Measurements from ENCODE around the gene TMCO5A.
"Not testable (repeated sequence)": the region's sequence is repeated elsewhere in the genome, so short reads cannot be mapped to it uniquely, and the experiment has no call there.

The TMCO5A gene

GRCh38 chr15:37951999-37952398 lies 17.6 kb downstream of the TMCO5A start:
- no peak for TF ChIP-seq CTCF (IDR thresholded peaks at IDR 0.05; ENCODE audit: borderline replicate concordance, insufficient read depth, low read depth, low read length)
- no peak overlapping the region for H3K4me3 ChIP-seq (ENCODE audit: low read depth, low read length)

DNA sequence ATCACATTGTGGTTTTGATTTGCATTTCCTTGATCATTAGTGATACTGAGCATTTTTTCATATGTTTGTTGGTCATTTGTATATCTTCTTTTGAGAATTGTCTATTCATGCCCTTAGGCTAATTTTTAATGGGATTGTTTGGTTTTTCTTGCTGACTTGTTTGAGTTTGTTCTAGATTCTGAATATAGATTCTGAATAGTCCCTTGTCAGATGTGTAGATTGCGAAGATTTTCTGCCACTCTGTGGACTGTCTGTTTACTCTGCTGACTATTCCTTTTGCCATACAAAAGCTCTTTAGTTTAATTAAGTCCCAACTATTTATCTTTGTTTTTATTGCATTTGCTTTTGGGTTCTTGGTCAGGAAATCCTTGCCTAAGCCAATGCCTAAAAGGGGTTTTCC lies 26.3 kb downstream of the TMCO5A start:
- H3K4me3 ChIP-seq (ENCODE audit: low read depth, low read length), result not testable (repeated sequence)

- H3K4me3 ChIP-seq (ENCODE audit: low read depth, low read length), result no peak overlapping the region
- no peak for TF ChIP-seq CTCF (IDR thresholded peaks at IDR 0.05; ENCODE audit: borderline replicate concordance, insufficient read depth, low read depth, low read length)
Measured at GRCh38 chr15:37967788-37968187, 33.3 kb downstream of the TMCO5A start.

DNA sequence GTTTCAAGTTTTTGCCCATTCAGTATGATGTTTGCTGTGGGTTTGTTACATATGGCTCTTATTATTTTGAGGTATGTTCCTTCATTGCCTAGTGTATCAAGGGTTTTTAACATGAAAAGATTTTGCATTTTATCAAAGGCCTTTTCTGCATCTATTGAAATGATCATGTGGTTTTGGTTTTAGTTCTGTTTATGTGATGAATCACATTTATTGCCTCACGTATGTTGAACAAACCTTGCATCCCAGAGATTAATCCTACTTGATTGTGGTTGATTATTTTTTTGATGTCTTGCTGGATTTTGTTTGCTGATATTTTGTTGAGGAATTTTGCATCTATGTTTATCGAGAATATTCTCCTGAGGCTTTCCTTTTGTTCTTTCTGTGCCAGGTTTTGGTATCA lies 39.4 kb downstream of the TMCO5A start:
- TF ChIP-seq CTCF (IDR thresholded peaks at IDR 0.05; ENCODE audit: borderline replicate concordance, insufficient read depth, low read depth, low read length), result no peak
- no peak overlapping the region for H3K4me3 ChIP-seq (ENCODE audit: low read depth, low read length)

GRCh38 chr15:37978231-37978630 lies 43.8 kb downstream of the TMCO5A start:
- TF ChIP-seq CTCF (IDR thresholded peaks at IDR 0.05; ENCODE audit: borderline replicate concordance, insufficient read depth, low read depth, low read length), result no peak
- no peak overlapping the region for H3K4me3 ChIP-seq (ENCODE audit: low read depth, low read length)

- H3K4me3 ChIP-seq (ENCODE audit: low read depth, low read length), result no peak overlapping the region
- no peak for TF ChIP-seq CTCF (IDR thresholded peaks at IDR 0.05; ENCODE audit: borderline replicate concordance, insufficient read depth, low read depth, low read length)
Measured at GRCh38 chr15:37979671-37980409, 45.4 kb downstream of the TMCO5A start.

DNA sequence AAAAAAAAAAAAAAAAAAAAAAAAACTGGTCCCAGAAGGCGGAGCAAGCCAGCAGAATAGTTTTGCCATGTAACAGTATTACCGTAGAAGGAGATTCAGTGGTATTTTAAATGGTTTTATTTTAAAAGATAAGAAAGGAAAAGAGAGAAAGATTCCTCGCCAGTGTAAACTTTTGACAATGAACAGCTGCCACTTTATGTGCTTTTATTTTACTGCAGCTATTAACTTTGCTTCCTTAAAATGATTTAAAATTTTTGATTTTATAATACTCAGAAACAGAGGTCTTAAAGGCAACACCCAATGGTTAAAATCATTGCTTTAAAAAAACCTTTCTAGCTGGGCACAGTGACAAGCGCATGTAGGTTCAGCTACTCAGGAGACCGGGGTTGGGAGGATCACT lies 46.8 kb downstream of the TMCO5A start:
- H3K4me3 ChIP-seq (ENCODE audit: low read depth, low read length), result no peak overlapping the region
- no peak for TF ChIP-seq CTCF (IDR thresholded peaks at IDR 0.05; ENCODE audit: borderline replicate concordance, insufficient read depth, low read depth, low read length)
